HG03354 (cell line): ENCODE data around the gene INAFM2.
A peak's percentile ranks its signal among the peaks of the same experiment; 100 is the strongest.

Source experiments
- ATAC-seq: cut with Tn5 transposase; IDR thresholded peaks from one replicate; pipeline ENCODE4 v1.9.1; 2021; ENCODE audit warnings: mild to moderate bottlenecking; ENCODE audit not compliant: unreplicated experiment, poor library complexity, severe bottlenecking

The INAFM2 gene

GRCh38 chr15:40323239-40323952 lies at the start of gene INAFM2:
Gene INAFM2, plus strand, starts transcription at chr15:40323692. Its CDS starts 364 bp downstream, at chr15:40324056.
- ATAC-seq = peak; percentile 88

DNA sequence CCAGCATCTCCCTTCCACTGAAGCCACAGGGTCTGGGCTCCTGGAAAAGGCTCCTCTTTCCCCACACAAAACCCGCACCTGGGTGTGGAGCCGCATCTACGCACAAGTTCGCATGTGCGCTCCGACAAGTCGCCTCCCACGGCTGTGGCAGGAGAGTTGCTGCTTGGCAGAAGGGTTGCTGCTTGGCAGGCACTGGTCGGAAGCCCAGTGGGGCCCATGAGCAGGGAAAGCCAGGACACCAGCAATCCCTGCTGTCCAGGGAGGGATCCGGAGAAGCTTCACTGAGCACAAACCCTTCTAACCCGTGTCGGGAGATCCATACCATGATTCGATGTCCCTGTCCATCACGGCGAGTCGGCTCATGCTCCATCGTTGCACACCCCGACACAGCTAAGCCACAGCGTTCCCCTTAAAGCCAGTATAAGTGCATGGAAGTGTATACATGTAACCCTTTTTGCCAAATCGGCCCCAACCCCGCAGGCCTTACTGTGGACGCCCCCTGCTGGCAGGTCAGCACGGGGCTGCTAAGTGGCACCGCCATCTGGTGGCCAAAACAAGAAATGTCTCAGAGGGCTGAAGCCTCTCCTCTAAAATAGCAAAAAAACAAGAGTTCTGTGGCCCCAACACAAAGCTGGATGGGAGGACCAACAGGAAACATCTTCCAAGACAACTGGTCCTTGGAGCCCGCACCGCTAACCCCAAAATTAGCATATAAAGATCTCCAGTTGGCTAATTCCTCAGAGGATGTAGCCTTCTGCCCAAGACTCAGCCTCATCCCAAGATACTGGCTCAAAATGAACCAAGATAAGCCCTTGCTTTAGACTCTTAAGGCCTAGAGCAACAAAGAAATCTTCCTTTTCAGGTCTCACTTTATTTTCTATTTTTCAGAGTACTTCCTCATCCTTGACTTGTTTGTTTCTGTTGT lies 48.9 kb upstream of the INAFM2 start:
- ATAC-seq = peak; percentile 56

GRCh38 chr15:40275523-40275922 lies 48.0 kb upstream of the INAFM2 start:
- no peak for ATAC-seq

GRCh38 chr15:40275954-40276353 lies 47.5 kb upstream of the INAFM2 start:
- ATAC-seq = no peak

GRCh38 chr15:40276927-40277326 lies 46.6 kb upstream of the INAFM2 start:
- ATAC-seq = no peak

DNA sequence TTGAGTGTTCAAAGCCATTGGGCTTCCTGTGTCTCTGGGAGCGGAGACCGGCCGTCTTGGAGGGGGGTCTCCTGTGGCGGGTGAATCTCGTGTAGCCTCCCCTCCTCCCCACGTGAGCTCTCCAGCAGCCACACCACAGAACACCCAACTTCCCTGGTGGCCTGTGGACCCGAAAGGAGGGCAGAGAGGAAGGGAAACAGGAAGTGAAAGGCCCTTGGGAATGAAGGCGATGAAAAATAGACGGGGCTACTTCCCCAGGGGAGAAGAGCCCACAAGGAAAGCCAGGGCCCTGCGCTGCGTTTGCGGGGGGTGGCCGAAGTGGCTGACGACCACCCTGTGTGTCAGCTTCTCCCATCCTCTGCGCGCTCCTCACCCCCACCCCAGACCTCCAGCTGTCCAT lies 46.0 kb upstream of the INAFM2 start:
- ATAC-seq = no peak

DNA sequence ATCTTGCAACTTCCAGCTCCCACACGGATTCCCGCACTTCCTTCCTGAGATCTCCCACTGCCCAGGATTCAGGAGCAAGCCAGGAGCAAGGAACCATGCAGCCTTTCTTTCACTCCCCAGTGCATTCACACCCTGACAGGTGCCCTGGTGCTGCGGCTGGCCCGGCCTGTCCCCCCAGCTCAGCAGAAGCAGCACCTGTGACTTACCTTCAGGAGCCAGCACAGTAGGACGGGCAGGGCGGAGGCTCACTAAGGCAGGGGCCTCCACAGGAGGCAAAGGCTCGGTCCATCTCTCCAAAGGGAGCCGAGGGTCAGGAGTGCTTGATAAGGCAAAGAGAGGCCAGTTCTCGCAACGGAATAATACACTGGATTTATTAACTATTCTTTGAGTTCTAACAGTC lies 45.5 kb upstream of the INAFM2 start:
- ATAC-seq = no peak

GRCh38 chr15:40279437-40280141 lies 43.9 kb upstream of the INAFM2 start:
- ATAC-seq = no peak

- no peak for ATAC-seq
Measured at GRCh38 chr15:40280260-40281056, 43.0 kb upstream of the INAFM2 start.

- ATAC-seq = no peak
Measured at GRCh38 chr15:40281057-40281800, 42.3 kb upstream of the INAFM2 start.

GRCh38 chr15:40281801-40282146 lies 41.7 kb upstream of the INAFM2 start:
- no peak for ATAC-seq

DNA sequence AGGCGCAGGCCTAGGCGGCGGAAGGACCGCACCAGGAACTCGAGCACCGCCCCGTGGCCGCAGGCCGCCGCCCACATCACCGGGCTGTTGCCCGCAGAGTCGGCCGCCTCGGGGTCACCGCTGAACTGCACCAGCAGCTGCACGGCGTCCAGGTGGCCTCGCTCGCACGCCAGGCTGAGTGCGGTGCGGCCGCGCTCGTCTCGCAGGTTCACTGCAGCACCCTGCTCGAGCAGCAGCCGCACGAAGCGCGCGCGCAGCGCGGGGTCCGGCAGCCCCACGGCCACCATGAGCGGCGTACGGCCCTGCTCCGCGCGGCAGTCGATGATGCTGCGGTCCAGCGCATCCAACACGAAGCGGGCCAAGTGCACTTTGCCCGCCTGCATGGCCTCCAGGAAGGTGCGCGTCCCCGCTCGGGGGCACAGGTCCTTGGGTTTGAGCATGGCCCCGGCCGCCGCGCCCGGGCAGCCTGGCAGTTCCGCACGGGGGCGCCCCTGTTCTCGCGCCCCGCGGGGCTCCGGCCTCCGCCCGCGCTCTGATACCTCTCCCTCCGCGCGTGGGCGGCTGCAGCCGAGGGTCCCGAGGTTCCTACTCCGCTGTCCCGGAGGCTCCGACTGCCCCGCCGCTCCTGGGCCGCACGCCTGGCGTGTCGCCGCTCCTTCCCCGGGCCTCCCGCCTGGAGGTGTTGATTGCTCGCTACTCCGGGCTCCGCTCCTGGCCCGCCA lies 41.2 kb upstream of the INAFM2 start:
- no peak for ATAC-seq

DNA sequence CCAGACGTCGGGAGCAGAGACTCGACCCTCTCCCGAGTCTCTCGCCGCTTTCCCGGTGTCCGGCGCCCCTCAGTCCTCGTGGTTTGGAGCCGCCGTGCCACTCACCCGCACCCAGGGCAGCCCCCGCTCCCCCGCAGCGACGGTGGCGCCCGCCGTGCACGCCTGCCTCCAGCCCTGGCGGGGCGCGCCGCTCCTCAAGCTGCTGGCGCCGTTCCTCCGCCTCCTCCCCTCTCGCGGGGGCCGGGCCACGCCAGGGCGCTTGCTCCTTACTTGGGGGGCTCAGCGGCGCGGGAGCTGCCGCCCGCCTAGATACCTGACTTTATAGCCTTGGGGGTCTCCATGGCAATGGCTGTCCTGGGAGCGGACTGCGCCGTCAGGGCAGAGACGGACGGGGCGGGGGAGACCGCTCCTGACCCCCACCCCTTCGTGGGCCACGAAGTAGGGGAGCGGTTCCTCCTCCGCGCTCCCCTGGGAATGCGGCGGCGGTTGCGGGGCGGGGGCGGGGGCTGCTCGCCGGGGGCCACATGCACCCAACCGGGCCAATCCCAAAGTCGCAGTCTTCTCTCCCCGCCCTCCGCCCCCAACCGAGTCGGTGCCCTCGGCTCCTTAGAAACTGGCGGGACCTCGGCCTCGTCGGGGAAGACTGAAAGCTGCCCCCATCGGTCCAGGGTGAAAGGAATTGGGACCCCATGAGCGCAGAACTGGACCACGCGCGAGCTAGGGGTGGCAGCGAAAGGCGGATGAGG lies 40.5 kb upstream of the INAFM2 start, which contains the start of gene ANKRD63:
ANKRD63 (minus strand) TSS at position 196 of the 746 bp plus-strand sequence. CDS start 478 bp downstream, outside the sequence.
- no peak for ATAC-seq

DNA sequence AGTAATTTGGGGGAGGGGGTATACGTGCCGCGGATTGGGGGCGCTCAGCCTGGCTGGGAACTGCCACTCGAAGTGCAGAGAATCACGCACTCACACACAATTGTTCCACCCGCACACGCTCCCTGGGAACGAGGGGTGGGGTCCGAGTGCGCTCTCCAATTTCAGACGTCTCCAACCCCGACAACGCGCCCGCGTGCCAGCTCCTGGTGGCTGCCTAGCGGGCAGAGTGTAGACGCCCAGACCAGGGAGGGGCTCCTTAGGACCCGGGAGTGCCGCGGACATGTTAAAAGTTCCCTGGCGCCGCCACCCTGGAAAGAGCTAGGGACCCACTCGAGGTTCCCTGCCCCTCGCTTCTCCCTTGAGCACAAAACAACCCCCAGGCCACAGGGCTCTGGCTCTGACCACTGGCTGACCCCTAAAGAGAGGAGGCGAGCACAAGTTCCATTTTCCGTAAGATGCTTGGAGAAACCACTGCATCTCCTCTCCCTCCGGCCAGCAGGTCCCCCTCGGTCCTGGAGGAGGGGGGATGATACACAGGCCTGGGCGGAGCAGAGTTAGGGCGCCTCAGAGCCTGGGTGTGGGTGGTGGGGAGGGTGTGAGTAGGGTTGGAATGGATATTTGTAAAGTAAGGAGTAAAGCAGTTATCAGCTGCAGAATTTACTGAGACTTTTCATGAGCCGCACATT lies 39.7 kb upstream of the INAFM2 start:
- ATAC-seq = no peak

- no peak for ATAC-seq
Measured at GRCh38 chr15:40285151-40285550, 38.3 kb upstream of the INAFM2 start.

- ATAC-seq = no peak
Measured at GRCh38 chr15:40285554-40286011, 37.9 kb upstream of the INAFM2 start.

DNA sequence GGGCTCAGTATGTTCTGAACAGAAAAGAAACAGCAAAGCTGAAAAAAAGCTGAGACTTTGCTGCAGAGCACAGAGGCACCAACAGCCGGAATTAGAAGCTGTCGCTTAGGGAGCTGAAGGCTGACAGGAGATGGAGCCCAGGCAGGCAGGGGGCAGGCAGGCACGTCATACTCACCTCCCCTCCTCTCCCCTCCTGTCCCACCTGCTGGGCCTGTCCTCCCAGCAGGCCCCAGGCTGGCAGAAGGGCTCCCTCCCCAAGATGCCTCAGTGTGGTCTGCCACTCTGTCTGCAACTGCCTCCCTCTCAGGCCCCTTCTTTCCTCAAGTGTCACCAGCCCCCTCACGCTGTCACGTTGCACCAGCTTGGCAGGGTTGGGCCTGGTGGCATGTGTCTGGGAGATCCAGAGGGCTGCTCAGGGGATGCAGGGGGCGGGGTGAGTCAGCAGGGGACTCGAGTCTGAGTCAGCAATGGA lies 37.4 kb upstream of the INAFM2 start:
- ATAC-seq = no peak
